Adrenal gland (tissue), 5 donors: ENCODE results near the gene SPPL2A.

Experiments
- CTCF ChIP-seq, 6 experiments: fragments of 450-650 bp in 4 of 6; fragments of 200-600 bp in 2 of 6; sonication (generic) in 1 of 6; IDR thresholded peaks; 1 replicate in 5 of 6; 2 replicates in 1 of 6; pipeline versions ENCODE4 v1.5.1 to v1.8.0; 2016 to 2021; ENCODE audit warnings: antibody characterized with exemption in 6 of 6, mild to moderate bottlenecking in 2 of 6, moderate library complexity in 1 of 6
- POLR2A ChIP-seq, 2 donors: fragments of 450-650 bp; IDR thresholded peaks; one replicate each; pipeline ENCODE4 v1.6.1; 2017; ENCODE audit warnings: antibody characterized with exemption in 2 of 2, mild to moderate bottlenecking in 2 of 2, moderate library complexity in 1 of 2
- donor health status: DM: no; HTN: no; CAD: no.

GRCh38 chr15:50750227-50750705, 15.2 kb downstream of the SPPL2A start:
- TF ChIP-seq CTCF (IDR thresholded peaks at IDR 0.05), result no peak
- TF ChIP-seq POLR2A (IDR thresholded peaks at IDR 0.05), result no peak
